ENCODE data around the gene LLGL1.

The LLGL1 gene

DNA sequence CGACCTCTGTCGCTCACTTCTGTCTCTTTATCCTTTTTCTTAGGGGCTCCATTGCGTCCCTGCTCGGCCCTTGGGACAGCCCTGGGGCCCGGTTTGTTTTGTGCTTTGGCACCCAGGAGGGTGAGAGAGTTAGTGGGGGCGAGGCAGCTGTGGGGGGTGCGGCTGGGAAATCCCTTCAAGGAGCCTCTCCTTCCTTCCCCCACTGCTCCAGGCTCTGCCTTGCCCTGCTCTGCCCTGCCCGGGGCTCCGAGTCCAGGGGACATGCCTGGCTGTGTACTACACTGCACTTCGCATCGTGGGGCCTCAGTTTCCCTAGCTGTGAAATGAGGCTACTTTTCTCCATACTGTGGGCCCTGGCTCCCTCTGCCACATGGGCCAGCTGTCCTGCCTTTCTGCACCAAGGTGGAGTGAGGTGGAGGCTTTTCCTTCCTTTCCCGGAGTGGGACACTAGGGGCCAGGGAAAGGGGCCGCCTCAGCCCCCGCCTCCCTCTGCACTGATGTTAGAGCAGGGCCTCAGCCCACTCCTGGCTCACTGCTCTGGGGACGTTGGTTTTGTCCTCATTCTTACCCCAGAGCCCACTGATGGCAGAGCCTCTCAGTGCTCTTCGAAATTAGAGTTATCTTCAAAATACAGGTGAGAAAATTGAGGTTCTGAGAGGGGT lies 980 bp downstream of the LLGL1 start:
- in situ Hi-C loops (cut with MboI; ENCODE audit: low pct_unique_long_range_greater_than_20kb, low sequenced_read_pairs), result no loop called here
- DNase-seq, result no peak

DNA sequence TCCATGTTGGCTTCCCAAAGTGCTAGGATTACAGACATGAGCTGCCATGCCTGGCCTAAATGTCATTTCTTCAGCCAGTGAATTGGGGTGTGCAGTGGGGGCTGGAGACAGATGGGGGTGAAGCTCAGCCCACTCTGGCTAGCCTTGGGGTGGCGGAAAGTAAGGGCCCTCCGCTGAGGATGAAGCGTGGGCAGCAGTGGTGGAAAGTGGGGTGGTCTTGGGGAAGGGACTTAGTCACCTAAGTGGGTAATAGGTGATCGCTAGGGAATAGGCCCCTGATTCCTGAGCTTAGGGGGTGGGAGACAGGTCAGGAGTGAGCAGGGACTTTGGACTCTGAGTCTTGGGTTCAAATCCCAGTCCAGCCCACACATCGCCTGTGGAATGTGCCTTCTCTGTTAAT lies 2.2 kb downstream of the LLGL1 start:
- no peak for DNase-seq
- in situ Hi-C loops (cut with MboI; ENCODE audit: low pct_unique_long_range_greater_than_20kb, low sequenced_read_pairs), result no loop called here

DNA sequence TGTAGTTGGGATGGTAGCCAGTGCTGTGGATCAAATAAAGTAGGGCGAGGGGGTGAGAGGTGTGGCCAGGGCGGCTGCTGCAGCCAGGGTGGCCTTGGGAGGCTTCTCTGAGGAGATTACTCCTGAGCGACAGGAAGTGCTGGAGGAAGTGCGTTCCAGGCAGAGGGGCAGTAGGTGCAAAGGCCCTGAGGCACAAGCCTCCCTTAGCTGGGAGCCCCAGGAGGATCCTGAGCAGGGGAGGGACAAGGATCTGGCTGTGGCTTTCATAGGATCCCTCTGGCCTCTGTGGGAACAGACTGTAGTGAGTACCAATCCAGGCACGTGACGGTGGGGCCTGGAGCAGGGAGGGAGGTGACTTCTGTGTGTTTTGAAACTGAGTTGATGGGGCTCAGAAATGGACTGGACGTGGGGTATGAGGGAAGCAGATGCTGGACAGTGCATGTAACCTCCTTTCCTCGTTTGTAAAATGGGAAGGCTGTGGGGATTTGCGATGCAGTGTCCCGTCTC lies 2.8 kb downstream of the LLGL1 start:
- no peak for DNase-seq
- in situ Hi-C loops (cut with MboI; ENCODE audit: low pct_unique_long_range_greater_than_20kb, low sequenced_read_pairs), result no loop called here

DNA sequence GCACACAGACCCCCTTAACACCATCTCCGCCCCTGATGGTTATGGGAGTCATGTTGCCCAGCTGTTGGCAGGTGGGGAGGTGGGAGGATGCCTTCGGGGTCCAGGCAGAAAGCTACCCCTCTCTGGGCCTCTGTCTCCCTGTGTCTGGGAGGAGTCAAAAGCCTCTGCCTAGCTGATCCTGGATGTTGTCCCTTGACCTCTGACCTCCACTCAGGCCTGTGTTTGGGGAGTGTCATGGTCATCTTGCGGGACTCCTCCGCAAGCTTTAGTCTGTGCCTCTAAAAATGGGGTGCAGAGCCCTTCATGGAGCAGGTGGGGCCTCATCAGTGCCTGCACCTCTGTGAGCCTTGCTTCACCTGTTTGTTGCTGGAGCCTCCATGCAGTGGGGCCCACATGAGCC lies 3.8 kb downstream of the LLGL1 start:
- DNase-seq, result no peak

DNA sequence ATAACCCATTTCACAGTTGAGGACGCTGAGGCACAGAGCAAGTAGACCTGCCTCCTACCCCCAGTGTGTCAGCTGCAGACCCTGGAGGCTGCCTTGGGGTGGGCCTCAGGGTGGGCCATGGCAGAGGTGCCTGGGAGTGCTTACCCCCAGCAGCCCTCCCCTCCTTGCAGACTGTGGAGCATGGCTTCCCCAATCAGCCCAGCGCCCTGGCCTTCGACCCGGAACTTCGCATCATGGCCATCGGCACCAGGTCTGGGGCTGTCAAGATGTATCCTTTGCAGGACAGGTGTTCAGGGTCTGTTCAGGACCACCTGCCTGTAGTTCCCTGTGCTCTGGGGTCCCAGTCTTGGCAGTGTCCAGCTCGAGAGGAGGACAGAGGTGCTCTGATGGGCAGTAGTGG lies 4.3 kb downstream of the LLGL1 start:
- DNase-seq, result no peak
- in situ Hi-C loops (cut with MboI; ENCODE audit: low pct_unique_long_range_greater_than_20kb, low sequenced_read_pairs), result no loop called here

More for the DNA sequence above, 3.8 kb downstream of the LLGL1 start:
- in situ Hi-C loops (cut with MboI; ENCODE audit: low pct_unique_long_range_greater_than_20kb, low sequenced_read_pairs), result no loop called here

DNA sequence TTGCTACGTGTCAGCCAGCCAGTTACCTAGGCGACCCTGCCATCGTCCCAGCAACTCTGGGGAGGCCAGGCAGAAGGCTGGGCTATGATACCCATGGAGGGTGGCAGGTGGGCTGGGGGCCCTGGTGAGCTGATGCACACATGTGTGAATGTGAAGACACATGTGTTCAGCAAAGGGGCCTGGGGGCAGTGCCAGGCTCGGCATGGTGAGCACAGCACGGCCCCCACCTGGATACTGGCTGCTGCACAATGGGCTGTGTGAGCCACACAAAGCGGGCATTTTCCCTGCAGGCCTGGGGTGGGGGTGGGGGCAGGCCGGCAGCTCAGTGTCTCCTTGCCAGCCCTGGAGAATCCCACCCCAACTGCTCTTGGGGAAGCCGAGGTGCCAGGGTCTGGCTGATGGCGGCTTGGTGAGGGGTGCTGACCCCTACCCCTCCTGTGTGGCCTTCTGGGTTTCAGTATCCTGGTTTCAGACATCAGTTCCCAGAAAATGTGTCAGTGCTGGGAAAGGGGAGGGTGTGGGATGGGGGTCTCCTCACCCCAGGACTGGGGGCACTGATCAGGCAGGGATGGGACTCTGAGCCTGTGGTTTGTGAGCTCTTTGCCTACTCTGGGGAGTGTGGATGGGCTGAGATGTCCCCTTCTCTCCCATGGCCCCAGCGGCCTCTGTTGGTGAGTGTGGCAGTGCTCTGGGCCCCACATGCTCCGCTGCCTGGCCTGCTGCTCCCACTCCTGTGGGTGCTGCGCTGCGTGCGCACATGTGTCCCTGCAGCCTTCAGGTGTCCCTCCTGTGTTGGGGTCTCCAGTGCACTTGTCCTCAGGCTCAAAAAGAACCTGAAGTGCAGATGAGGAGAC lies 5.1 kb downstream of the LLGL1 start:
- in situ Hi-C loops (cut with MboI; ENCODE audit: low pct_unique_long_range_greater_than_20kb, low sequenced_read_pairs), result no loop called here
- DNase-seq, result no peak

DNA sequence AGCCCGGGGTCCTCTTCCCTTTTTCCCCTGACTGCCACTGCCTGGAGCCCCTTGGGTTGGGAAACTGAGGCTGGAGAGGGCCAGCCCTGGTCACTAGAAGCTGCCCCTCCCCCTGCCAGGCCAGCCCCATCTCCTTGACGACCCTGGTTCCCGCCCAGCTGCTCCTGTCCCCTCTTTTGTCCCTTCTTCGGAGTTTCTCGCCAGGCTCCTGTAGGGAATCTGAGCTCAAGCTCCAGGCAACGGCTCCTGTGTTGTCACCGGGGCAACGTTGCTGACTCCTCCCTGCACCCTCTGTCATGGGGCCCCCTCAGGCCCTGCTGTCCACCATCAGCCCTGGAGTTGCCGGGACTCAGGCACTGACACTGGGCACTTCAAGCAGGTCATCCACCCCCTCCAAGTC lies 5.7 kb downstream of the LLGL1 start:
- no peak for DNase-seq
- in situ Hi-C loops (cut with MboI; ENCODE audit: low pct_unique_long_range_greater_than_20kb, low sequenced_read_pairs), result no loop called here

DNA sequence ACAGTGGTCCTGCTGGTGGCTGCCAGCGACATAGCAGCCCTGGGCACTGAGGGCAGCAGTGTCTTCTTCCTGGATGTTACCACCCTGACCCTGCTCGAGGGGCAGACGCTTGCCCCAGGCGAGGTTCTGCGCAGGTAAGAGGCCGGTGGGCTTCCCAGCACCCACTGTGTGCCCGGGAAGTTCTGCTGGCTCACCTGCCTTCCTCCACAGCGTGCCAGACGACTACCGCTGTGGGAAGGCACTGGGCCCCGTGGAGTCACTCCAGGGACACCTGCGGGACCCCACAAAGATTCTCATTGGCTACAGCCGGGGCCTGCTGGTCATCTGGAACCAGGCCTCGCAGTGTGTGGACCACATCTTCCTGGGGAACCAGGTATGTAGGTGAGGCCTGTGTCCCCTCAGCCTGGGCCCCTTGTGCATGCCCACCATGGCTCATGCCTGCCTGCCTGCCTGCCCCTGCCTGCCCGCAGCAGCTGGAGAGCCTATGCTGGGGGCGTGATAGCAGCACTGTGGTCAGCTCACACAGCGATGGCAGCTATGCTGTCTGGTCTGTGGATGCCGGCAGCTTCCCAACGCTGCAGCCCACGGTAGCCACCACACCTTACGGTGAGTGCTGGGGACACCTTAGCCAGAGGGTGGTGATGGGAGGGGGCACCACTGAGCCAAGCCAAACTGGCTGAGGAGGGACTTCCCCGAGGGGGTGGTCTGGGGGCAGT lies 8.5 kb downstream of the LLGL1 start:
- in situ Hi-C loops (cut with MboI; ENCODE audit: low pct_unique_long_range_greater_than_20kb, low sequenced_read_pairs), result no loop called here
- DNase-seq, result no peak

DNA sequence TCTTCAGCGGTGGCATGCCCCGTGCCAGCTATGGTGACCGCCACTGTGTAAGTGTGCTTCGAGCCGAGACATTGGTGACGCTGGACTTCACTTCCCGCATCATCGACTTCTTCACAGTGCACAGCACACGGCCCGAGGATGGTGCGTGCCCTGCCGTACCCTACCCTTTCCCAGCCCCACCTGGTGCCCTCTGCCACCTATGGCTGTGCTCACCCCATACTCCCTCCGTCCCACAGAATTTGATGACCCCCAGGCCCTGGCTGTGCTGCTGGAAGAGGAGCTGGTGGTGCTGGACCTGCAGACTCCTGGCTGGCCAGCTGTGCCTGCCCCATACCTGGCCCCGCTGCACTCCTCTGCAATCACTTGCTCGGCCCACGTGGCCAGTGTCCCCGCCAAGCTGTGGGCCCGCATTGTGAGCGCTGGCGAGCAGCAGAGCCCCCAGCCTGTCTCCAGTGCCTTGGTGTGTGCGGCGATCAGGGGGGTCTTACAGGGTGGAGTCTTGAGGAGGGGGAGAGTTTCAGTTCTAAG lies 9.5 kb downstream of the LLGL1 start:
- no peak for DNase-seq
- in situ Hi-C loops (cut with MboI; ENCODE audit: low pct_unique_long_range_greater_than_20kb, low sequenced_read_pairs), result no loop called here

DNA sequence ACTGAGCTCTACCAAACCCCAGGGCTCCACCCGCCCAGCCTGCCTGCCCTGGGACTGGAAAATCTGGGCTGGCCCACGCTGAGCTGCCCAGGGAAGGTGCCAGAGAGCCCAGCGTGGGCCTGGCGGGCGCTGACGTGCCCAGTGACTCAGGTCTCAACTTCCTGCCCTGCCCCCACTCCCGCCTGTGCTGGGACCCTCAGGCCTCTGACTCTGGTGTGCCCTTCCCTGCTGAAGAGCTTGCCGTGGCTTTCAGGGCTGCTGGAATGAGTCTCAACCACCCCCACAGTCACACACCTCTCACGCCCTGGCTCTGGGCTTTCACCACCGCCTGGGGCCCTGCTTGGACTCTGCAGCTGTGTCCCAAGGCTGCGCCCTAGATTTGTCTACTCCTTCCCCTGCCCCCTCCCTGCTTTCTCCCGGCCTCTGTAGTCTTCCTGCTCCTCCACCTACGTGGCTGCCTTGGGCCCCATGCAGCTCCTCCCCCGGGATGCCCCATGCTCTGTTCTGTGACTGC lies 10.4 kb downstream of the LLGL1 start:
- DNase-seq, result no peak
- in situ Hi-C loops (cut with MboI; ENCODE audit: low pct_unique_long_range_greater_than_20kb, low sequenced_read_pairs), result no loop called here

DNA sequence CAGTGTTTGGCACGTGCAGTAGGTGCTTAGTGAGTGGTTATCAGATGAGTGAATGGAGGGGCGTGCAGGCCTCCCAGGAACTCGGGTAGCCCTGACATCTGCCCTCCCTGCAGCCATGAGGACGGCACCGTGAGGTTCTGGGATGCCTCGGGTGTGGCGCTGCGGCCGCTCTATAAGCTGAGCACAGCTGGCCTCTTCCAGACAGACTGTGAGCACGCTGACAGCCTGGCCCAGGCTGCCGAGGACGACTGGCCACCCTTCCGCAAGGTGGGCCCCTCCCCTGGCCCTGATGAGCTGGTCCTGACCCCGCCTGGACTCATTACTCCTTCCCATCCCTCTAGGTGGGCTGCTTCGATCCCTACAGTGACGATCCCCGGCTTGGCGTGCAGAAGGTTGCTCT lies 11.1 kb downstream of the LLGL1 start:
- in situ Hi-C loops (cut with MboI; ENCODE audit: low pct_unique_long_range_greater_than_20kb, low sequenced_read_pairs), result no loop called here
- no peak for DNase-seq

DNA sequence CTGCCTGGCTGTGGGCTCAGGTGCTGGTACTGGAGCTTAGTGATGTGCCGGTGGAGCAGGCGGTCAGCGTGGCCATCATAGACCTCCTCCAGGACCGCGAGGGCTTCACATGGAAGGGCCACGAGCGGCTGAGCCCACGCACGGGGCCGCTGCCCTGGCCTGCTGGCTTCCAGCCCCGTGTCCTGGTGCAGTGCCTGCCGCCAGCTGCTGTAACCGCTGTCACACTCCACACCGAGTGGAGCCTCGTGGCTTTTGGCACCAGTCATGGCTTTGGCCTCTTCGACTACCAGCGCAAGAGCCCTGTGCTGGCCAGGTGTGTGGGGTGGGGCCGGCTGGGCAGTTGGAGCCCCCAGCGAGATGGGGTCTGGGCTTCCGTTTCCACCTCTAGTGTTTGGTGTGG lies 12.0 kb downstream of the LLGL1 start:
- in situ Hi-C loops (cut with MboI; ENCODE audit: low pct_unique_long_range_greater_than_20kb, low sequenced_read_pairs), result no loop called here
- DNase-seq, result no peak

DNA sequence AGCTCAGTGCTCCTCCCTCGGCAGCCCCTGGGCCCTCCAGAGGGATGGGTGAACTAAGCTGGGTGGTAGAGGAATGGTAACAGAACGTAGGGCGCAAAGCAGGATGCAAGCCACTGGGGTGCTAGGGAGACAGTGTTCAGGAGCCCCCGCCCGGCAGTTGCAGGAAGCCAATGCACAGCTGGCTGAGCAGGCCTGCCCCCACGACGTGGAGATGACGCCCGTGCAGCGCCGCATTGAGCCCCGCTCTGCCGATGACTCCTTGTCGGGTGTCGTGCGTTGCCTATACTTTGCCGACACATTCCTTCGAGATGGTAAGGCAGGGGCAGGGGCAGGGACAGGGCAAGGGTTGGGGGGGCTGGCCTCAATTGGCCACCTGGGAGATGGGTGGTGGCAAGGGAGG lies 12.9 kb downstream of the LLGL1 start:
- DNase-seq, result no peak
- in situ Hi-C loops (cut with MboI; ENCODE audit: low pct_unique_long_range_greater_than_20kb, low sequenced_read_pairs), result no loop called here

DNA sequence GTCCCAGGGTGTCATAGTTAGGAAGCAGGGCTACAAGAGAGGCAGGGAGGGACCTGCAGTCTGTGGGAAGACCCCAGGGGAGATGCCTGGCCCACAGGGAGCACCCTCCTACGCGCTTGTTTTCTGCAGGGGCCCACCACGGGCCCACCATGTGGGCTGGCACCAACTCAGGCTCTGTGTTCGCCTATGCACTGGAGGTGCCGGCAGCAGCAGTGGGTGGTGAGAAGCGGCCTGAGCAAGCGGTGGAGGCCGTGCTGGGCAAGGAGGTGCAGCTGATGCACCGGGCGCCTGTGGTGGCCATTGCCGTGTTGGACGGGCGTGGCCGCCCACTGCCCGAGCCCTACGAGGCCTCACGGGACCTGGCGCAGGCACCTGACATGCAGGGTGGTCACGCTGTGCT lies 15.0 kb downstream of the LLGL1 start:
- in situ Hi-C loops (cut with MboI; ENCODE audit: low pct_unique_long_range_greater_than_20kb, low sequenced_read_pairs), result no loop called here
- no peak for DNase-seq

DNA sequence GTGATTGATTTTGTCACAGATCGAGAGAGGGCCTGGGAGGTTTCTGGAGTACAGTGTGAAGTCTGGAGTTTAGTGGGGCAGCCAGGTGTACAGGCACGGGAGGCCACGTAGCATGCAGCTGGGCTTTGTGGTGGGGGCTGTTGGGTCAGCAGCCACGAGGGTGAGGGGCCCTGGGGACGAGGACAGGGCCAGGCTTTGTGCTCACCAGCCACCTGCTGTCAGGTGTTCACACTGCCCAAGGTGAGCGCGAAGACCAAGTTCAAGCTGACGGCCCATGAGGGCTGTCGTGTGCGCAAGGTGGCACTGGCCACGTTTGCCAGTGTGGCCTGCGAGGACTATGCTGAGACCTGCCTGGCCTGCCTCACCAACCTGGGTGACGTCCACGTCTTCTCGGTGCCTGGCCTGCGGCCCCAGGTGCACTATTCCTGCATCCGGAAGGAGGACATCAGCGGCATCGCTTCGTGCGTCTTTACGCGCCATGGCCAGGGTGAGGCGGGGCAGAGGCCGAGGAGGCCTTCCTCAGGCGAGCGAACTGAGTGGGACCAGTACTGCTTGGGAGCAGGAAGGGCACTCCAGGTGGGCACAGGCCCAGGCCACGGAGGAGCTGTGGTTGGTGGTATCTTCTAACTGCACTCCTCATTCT lies 15.9 kb downstream of the LLGL1 start:
- in situ Hi-C loops (cut with MboI; ENCODE audit: low pct_unique_long_range_greater_than_20kb, low sequenced_read_pairs), result no loop called here
- DNase-seq, result no peak

DNA sequence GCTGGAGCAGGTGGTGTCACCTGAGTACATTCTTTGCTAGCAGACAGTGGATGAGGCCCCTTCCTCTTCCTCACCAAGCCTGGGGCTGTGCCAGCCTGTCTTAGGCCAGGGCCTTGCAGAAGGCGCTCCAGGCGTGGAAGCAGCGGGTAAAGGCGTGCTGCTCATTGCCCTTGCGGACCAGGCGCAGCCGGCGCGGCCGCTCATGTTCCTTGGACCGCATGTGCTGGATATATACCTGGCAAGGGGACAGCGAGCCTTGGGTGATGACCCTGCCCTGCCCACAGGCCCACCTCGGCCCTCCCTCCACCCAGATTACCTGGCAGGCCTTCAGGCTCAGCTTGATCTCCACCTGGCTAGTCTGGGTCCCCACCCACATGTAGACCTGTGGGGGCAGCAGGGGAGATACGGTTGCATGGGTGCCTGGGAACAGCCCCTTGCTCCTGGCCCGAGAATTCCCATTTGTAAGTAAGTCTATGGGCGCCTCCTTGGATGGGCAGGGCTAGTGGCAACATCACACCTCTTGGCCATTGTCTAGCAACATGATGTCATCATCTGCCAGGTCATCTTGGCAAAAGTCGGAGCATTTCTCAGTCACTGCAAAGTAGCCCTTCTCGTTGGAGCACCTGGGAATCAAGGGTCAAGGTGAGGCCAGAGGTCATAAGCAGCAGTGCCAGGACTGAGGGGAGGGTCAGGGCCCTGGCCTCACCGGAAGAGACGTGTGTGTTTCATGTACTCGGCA lies 19.8 kb downstream of the LLGL1 start:
- in situ Hi-C loops (cut with MboI; ENCODE audit: low pct_unique_long_range_greater_than_20kb, low sequenced_read_pairs), result no loop called here

DNA sequence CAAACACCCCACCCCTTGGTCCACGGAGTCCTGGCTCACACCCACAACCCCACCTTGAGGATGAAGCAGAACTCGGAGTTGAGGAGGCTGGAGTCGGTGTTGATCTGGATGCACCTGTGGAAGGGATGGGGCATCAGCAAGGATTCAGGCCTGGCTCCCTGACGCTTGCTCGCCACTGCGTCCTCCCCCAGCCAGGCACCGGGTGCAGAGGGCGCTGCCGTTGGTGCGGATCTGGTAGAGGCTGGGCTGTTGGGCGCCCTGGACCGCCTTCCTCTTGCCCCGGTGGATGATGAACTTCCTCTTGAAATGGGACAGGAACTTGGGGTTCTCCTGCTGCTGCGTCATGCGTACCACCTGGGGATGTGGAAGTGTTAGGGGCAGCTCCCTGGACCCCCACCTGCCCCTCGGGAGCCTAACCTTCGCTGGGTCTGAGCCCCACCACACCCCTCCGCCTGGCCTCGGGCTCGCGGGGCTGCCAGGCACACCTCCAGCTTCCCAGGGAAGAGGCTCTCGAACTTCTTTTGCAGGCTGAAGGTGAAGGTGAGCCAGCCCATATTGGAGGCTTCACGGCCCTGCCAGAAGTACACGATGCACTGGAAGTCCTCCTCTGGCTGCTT lies 20.8 kb downstream of the LLGL1 start:
- in situ Hi-C loops (cut with MboI; ENCODE audit: low pct_unique_long_range_greater_than_20kb, low sequenced_read_pairs), result no loop called here
- DNase-seq, result no peak

More for the DNA sequence above, 19.8 kb downstream of the LLGL1 start:
- DNase-seq, result no peak
